Measurements from ENCODE around the gene ALK. TPM values are rescaled to one million over a fixed set of nuclear protein-coding genes. Genes with fewer than 3 reads are reported as not detected.

ALK gene
- total and polyA plus RNA-seq, 2 experiments from 2014 or later = 0.35 TPM; not detected in 1

DNA sequence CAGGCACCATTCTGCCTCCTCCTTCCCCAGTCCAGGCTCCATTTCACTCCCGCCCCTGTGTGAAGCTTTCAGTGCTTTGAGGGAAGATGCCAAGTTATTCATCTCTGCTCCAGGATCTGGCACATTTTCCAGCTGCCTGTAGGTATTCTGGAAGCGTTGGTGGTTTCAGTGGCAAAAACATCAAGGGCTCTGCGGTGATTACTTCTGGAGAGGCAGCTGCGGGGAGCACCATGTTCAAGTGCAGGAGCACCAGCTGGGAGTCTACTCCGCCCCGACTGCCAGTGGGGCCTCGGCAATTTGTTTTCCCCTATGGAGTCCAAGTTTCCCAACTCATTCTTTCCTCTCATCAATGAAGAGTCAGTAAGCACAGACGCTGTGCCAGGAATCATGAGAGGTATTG lies 594.5 kb downstream of the ALK start (continued):
- TF ChIP-seq EZH2 (IDR thresholded peaks at IDR 0.05; ENCODE audit: low read depth, unreplicated experiment) (no peak), CREB1 (CRISPR knock-in tag; IDR thresholded peaks at IDR 0.05; ENCODE audit: low read depth) (no peak)
- TF ChIP-seq, protein P1, sequence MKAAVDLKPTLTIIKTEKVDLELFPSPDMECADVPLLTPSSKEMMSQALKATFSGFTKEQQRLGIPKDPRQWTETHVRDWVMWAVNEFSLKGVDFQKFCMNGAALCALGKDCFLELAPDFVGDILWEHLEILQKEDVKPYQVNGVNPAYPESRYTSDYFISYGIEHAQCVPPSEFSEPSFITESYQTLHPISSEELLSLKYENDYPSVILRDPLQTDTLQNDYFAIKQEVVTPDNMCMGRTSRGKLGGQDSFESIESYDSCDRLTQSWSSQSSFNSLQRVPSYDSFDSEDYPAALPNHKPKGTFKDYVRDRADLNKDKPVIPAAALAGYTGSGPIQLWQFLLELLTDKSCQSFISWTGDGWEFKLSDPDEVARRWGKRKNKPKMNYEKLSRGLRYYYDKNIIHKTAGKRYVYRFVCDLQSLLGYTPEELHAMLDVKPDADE (IDR thresholded peaks at IDR 0.05) = no peak
- TF ChIP-seq, protein P2, sequence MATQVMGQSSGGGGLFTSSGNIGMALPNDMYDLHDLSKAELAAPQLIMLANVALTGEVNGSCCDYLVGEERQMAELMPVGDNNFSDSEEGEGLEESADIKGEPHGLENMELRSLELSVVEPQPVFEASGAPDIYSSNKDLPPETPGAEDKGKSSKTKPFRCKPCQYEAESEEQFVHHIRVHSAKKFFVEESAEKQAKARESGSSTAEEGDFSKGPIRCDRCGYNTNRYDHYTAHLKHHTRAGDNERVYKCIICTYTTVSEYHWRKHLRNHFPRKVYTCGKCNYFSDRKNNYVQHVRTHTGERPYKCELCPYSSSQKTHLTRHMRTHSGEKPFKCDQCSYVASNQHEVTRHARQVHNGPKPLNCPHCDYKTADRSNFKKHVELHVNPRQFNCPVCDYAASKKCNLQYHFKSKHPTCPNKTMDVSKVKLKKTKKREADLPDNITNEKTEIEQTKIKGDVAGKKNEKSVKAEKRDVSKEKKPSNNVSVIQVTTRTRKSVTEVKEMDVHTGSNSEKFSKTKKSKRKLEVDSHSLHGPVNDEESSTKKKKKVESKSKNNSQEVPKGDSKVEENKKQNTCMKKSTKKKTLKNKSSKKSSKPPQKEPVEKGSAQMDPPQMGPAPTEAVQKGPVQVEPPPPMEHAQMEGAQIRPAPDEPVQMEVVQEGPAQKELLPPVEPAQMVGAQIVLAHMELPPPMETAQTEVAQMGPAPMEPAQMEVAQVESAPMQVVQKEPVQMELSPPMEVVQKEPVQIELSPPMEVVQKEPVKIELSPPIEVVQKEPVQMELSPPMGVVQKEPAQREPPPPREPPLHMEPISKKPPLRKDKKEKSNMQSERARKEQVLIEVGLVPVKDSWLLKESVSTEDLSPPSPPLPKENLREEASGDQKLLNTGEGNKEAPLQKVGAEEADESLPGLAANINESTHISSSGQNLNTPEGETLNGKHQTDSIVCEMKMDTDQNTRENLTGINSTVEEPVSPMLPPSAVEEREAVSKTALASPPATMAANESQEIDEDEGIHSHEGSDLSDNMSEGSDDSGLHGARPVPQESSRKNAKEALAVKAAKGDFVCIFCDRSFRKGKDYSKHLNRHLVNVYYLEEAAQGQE (IDR thresholded peaks at IDR 0.05; ENCODE audit: unreplicated experiment) = no peak

DNA sequence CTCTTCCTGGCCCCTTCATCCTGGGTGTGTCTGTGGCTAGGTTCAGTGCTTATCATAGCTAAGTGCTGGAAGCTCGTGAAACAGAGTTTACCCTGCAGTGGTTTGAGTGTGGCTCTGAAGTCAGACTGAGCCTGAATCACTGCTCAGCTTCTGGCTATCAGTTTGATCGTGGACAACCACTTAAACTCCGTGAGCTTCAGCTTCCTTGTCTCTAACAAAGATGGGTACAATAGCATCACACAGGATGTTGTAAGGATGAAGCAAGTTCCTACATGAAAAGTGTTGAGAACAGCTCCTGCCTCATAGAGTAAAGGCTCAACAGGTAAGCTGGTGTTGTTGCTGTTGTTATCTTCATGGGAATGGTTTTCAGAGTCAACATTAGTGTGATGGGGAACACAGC lies 595.8 kb downstream of the ALK start:
- Mint-ChIP-seq H3K4me1 (no peaks in the 10 kb centered on the region), H3K27ac (no peak overlapping the region), H3K27me3 (ENCODE audit: insufficient read depth, low read depth, poor library complexity) (peaks cover 3% of the 10 kb centered on the region), H3K9me3 (no peaks in the 10 kb centered on the region; the same call in 2 of the 3 replicates), H3K4me3 (no peak overlapping the region), H3K36me3 (ENCODE audit: low read depth) (no peaks in the 10 kb centered on the region)
- Histone ChIP-seq H3K9me2 (ENCODE audit: insufficient read depth) (peaks cover 9% of the 10 kb centered on the region; the same call in 1 of the 2 replicates), H3K27me3 (ENCODE audit: insufficient read depth) (no peaks in the 10 kb centered on the region), H3K4me2 (no peak overlapping the region), H3K4me3 (no peak overlapping the region), H2AFZ (no peak overlapping the region), H3F3A (replicated peaks; ENCODE audit: low read depth) (no peaks in the 10 kb centered on the region), H3K36me3 (ENCODE audit: insufficient read depth) (no peaks in the 10 kb centered on the region), H3K4me1 (ENCODE audit: insufficient read depth) (no peaks in the 10 kb centered on the region), H3K79me2 (replicated peaks; ENCODE audit: insufficient read depth) (no peaks in the 10 kb centered on the region), H4K20me1 (replicated peaks; ENCODE audit: insufficient read depth) (no peaks in the 10 kb centered on the region), H3K27ac (ENCODE audit: low read depth) (no peak overlapping the region)
- ATAC-seq (no peak), DNase-seq (ENCODE audit: low spot score) (no peak)
- TF ChIP-seq CREB1 (CRISPR knock-in tag; IDR thresholded peaks at IDR 0.05; ENCODE audit: low read depth) (no peak), ZNF114 (CRISPR knock-in tag; IDR thresholded peaks at IDR 0.05) (no peak), EZH2 (IDR thresholded peaks at IDR 0.05; ENCODE audit: low read depth, unreplicated experiment) (no peak), EZH2phosphoT487 (IDR thresholded peaks at IDR 0.05; ENCODE audit: unreplicated experiment) (no peak), NANOG (IDR thresholded peaks at IDR 0.05; ENCODE audit: borderline replicate concordance) (no peak)
- TF ChIP-seq, protein P1 (IDR thresholded peaks at IDR 0.05) = no peak
- TF ChIP-seq, protein P3, sequence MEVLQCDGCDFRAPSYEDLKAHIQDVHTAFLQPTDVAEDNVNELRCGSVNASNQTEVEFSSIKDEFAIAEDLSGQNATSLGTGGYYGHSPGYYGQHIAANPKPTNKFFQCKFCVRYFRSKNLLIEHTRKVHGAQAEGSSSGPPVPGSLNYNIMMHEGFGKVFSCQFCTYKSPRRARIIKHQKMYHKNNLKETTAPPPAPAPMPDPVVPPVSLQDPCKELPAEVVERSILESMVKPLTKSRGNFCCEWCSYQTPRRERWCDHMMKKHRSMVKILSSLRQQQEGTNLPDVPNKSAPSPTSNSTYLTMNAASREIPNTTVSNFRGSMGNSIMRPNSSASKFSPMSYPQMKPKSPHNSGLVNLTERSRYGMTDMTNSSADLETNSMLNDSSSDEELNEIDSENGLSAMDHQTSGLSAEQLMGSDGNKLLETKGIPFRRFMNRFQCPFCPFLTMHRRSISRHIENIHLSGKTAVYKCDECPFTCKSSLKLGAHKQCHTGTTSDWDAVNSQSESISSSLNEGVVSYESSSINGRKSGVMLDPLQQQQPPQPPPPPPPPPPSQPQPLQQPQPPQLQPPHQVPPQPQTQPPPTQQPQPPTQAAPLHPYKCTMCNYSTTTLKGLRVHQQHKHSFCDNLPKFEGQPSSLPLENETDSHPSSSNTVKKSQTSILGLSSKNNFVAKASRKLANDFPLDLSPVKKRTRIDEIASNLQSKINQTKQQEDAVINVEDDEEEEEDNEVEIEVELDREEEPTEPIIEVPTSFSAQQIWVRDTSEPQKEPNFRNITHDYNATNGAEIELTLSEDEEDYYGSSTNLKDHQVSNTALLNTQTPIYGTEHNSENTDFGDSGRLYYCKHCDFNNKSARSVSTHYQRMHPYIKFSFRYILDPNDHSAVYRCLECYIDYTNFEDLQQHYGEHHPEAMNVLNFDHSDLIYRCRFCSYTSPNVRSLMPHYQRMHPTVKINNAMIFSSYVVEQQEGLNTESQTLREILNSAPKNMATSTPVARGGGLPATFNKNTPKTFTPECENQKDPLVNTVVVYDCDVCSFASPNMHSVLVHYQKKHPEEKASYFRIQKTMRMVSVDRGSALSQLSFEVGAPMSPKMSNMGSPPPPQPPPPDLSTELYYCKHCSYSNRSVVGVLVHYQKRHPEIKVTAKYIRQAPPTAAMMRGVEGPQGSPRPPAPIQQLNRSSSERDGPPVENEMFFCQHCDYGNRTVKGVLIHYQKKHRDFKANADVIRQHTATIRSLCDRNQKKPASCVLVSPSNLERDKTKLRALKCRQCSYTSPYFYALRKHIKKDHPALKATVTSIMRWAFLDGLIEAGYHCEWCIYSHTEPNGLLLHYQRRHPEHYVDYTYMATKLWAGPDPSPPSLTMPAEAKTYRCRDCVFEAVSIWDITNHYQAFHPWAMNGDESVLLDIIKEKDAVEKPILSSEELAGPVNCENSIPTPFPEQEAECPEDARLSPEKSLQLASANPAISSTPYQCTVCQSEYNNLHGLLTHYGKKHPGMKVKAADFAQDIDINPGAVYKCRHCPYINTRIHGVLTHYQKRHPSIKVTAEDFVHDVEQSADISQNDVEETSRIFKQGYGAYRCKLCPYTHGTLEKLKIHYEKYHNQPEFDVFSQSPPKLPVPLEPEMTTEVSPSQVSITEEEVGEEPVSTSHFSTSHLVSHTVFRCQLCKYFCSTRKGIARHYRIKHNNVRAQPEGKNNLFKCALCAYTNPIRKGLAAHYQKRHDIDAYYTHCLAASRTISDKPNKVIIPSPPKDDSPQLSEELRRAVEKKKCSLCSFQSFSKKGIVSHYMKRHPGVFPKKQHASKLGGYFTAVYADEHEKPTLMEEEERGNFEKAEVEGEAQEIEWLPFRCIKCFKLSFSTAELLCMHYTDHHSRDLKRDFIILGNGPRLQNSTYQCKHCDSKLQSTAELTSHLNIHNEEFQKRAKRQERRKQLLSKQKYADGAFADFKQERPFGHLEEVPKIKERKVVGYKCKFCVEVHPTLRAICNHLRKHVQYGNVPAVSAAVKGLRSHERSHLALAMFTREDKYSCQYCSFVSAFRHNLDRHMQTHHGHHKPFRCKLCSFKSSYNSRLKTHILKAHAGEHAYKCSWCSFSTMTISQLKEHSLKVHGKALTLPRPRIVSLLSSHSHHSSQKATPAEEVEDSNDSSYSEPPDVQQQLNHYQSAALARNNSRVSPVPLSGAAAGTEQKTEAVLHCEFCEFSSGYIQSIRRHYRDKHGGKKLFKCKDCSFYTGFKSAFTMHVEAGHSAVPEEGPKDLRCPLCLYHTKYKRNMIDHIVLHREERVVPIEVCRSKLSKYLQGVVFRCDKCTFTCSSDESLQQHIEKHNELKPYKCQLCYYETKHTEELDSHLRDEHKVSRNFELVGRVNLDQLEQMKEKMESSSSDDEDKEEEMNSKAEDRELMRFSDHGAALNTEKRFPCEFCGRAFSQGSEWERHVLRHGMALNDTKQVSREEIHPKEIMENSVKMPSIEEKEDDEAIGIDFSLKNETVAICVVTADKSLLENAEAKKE (CRISPR knock-in tag; IDR thresholded peaks at IDR 0.05) = no peak
